GM23248 (cell line): Measurements from ENCODE around the gene CR1L.

Source experiments
- EZH2 ChIP-seq: fragments of 200-600 bp; sonication (generic); IDR thresholded peaks from 2 replicates; pipeline ENCODE4 v1.6.1; 2018; ENCODE audit warnings: antibody characterized with exemption, mild to moderate bottlenecking; ENCODE audit not compliant: insufficient read depth, poor library complexity, severe bottlenecking
- EZH2phosphoT487 ChIP-seq: fragments of 200-600 bp; sonication (generic); IDR thresholded peaks from 2 replicates; pipeline ENCODE4 v1.6.1; 2018; ENCODE audit warnings: antibody characterized with exemption, moderate library complexity, mild to moderate bottlenecking, low read depth; ENCODE audit not compliant: insufficient read depth

- TF ChIP-seq EZH2 (no peak), EZH2phosphoT487 (no peak)
Observed at GRCh38 chr1:207691841-207692240, 46.9 kb downstream of the CR1L start.
